ENCODE results near the gene PAK1IP1. TPM values are rescaled to one million over a fixed set of nuclear protein-coding genes. Genes with fewer than 3 reads are reported as not detected.
A peak's percentile ranks its signal among the peaks of the same experiment; 100 is the strongest.
"Not testable (repeated sequence)": the region's sequence is repeated elsewhere in the genome, so short reads cannot be mapped to it uniquely, and the experiment has no call there.

The PAK1IP1 gene
- polyA plus RNA-seq, 4 donors = 19.7 to 24.3 (median 22.9) TPM

- no peak for DNase-seq (ENCODE audit: low read depth in 4 of 4, low spot score in 3 of 4)
These were observed 45.3 kb downstream of the PAK1IP1 start for GRCh38 chr6:10740061-10740460.

DNA sequence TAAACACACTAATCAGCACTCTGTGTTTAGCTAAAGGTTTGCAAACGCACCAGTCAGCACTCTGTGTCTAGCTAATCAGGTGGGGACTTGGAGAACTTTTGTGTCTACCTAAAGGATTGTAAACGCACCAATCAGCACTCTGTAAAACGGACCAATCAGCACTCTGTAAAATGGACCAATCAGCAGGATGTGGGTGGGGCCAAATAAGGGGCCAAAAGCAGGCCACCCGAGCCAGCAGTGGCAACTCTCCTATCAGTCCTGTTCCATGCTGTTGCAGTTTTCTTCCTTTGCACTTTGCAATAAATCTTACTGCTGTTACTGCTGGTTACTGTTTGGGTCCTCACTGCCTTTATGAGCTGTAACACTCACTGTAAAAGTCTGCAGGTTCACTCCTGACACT lies 46.9 kb downstream of the PAK1IP1 start:
- DNase-seq (ENCODE audit: low read depth in 4 of 4, low spot score in 3 of 4) = not testable (repeated sequence)

DNA sequence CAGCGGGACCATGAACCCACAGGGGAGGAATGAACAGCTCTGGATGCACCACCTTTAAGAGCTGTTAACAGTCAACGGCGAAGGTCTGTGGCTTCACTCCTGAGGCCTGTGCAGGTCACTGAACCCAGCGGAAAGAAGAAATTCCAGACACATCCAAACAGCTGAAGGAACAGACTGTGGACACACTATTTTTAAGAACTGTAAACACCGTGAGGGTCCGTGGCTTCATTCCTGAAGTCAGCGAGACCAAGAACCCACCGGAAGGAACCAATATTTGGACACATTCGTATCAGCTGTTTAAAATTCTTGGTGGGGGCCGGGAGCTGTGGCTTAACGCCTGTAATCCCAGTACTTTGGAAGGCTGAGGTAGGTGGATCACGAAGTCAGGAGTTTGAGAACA lies 47.5 kb downstream of the PAK1IP1 start:
- no peak for DNase-seq (ENCODE audit: low read depth in 4 of 4, low spot score in 3 of 4)

- no peak for DNase-seq (ENCODE audit: low read depth in 4 of 4, low spot score in 3 of 4)
These were observed 48.7 kb downstream of the PAK1IP1 start for GRCh38 chr6:10743515-10743914.

GRCh38 chr6:10745116-10745515 lies 50.3 kb downstream of the PAK1IP1 start:
- DNase-seq (ENCODE audit: low read depth in 4 of 4, low spot score in 3 of 4) = no peak

- no peak for DNase-seq (ENCODE audit: low read depth in 4 of 4, low spot score in 3 of 4)
These were observed 52.1 kb downstream of the PAK1IP1 start for GRCh38 chr6:10746915-10747250.

GRCh38 chr6:10747251-10747972 lies 52.6 kb downstream of the PAK1IP1 start, which contains the start of gene TMEM14B:
TMEM14B (plus strand) TSS chr6:10747805; CDS start chr6:10749246, 1,441 bp downstream.
- peak; percentile 94 to 97 (median 96) for DNase-seq (ENCODE audit: low read depth in 4 of 4, low spot score in 3 of 4)

GRCh38 chr6:10749734-10750133 lies 55.0 kb downstream of the PAK1IP1 start:
- no peak for DNase-seq (ENCODE audit: low read depth in 4 of 4, low spot score in 3 of 4)

DNA sequence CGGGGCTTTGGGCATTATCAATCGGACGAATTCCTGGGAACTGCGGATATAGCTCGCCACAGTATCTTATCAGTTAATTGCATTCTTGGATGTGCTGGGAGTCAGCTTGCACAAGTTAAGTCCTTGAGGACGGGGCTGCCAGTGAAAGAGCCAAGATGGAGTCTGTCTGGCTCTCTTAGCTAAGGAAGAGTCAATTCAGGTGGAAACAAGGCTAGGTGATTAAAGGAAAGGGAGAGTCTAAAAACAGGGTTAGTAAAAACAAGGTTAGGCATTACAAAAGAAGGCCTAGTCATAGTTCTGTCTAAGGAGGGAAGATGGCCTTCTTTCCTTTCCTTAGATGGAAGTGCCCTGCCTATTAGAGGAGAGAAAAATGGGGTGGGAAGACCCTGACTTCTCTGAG lies 55.8 kb downstream of the PAK1IP1 start:
- DNase-seq (ENCODE audit: low read depth in 4 of 4, low spot score in 3 of 4) = not testable (repeated sequence)

DNA sequence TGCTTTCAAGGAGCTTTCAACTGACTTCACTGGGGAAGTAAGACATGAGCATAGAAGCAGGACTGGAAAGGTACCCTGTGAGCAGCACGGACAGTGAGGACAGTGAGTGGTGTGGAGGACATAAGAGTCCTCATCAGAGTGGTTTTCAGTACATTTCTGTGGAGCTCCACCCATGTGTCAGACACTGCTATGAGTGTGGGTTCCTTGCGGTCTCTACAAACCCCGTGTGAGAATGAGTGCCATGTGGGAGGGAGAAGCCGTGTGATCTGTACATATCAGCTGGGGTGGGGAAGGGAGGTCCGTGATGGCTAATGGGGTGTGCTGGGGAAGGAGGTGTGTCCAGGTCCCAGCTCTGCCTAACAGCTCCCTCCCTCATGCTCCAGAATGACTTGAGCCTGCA lies 57.0 kb downstream of the PAK1IP1 start:
- DNase-seq (ENCODE audit: low read depth in 4 of 4, low spot score in 3 of 4) = not testable (repeated sequence)

GRCh38 chr6:10756085-10756484 lies 61.3 kb downstream of the PAK1IP1 start:
- no peak for DNase-seq (ENCODE audit: low read depth in 4 of 4, low spot score in 3 of 4)

Other genes with a start within 250 kb of the PAK1IP1 start
- 10 to 100 TPM; 14.3 to 18.3 (median 17.0) TPM for gene GCNT2, start 173.6 kb upstream of the PAK1IP1 start, polyA plus RNA-seq (ENCODE audit: insufficient read length in 4 of 4)
- 1 to 10 TPM; 2.5 to 5.9 (median 4.4) TPM for gene C6orf52, start 356 bp upstream of the PAK1IP1 start, polyA plus RNA-seq (ENCODE audit: insufficient read length in 4 of 4)
- 100 to 1,000 TPM; 167 to 184 (median 176) TPM for gene TMEM14C, start 28.1 kb downstream of the PAK1IP1 start, polyA plus RNA-seq (ENCODE audit: insufficient read length in 4 of 4)
- gene TMEM14B, start 52.8 kb downstream of the PAK1IP1 start, polyA plus RNA-seq (ENCODE audit: insufficient read length in 4 of 4) = 100 to 1,000 TPM in 3 of 4 donors, 10 to 100 TPM in 1; 99.9 to 111 (median 104) TPM
- gene MAK, start 143.6 kb downstream of the PAK1IP1 start, polyA plus RNA-seq (ENCODE audit: insufficient read length in 4 of 4) = 1 to 10 TPM; 1.6 to 1.9 (median 1.6) TPM
- under 1 TPM in 2 of 4 donors, not detected in 2; 0.06 to 0.13 TPM for gene GCM2, start 187.1 kb downstream of the PAK1IP1 start, polyA plus RNA-seq (ENCODE audit: insufficient read length in 4 of 4)
- 1 to 10 TPM; 3.2 to 6.5 (median 4.2) TPM for gene SYCP2L, start 192.1 kb downstream of the PAK1IP1 start, polyA plus RNA-seq (ENCODE audit: insufficient read length in 4 of 4)

Data from right renal pelvis (tissue), 4 donors.